Right atrium auricular region (tissue), 2 donors: Measurements from ENCODE around the gene CDC16. TPM values are rescaled to one million over a fixed set of nuclear protein-coding genes. Genes with fewer than 3 reads are reported as not detected.

Experiments
- DNase-seq: peaks from one replicate; pipeline ENCODE4 v3.0.0-alpha.2; 2019; ENCODE audit warnings: low spot score
- H3K27ac ChIP-seq, 2 donors: fragments of 200-600 bp; sonication (generic); 1 replicate in 1 of 2; 2 replicates in 1 of 2; pipeline ENCODE4 v1.5.1; 2016 to 2019
- H3K27me3 ChIP-seq, 2 donors: fragments of 200-600 bp; sonication (generic); one replicate each; pipeline versions ENCODE4 v1.5.1 to v1.6.0; 2017 to 2019
- H3K36me3 ChIP-seq: fragments of 200-600 bp; sonication (generic); one replicate; pipeline ENCODE4 v1.5.1; 2016
- H3K4me1 ChIP-seq, 2 donors: fragments of 200-600 bp; sonication (generic); one replicate each; pipeline versions ENCODE4 v1.5.1 to v1.6.0; 2017 to 2019
- H3K4me3 ChIP-seq, 2 donors: fragments of 200-600 bp; sonication (generic); 1 replicate in 1 of 2; 2 replicates in 1 of 2; pipeline ENCODE4 v1.5.1; 2017 to 2019; ENCODE audit warnings: mild to moderate bottlenecking in 1 of 2, moderate library complexity in 1 of 2
- H3K9me3 ChIP-seq, 2 donors: fragments of 200-600 bp; sonication (generic); one replicate each; pipeline ENCODE4 v1.5.1; 2019
- CTCF ChIP-seq, 2 donors: fragments of 200-600 bp; sonication (generic); IDR thresholded peaks; one replicate each; pipeline ENCODE4 v1.5.1; 2019; ENCODE audit warnings: antibody characterized with exemption in 2 of 2
- microRNA-seq, 2 donors: library from miRNA; unstranded; fragments of <30 nt; microRNA quantifications; one replicate each; pipeline ENCODE4, GENCODE V29; 2016 to 2017; ENCODE audit warnings: borderline number of aligned reads in 2 of 2, borderline replicate concordance in 1 of 2
- total RNA-seq, 2 donors: library from RNA; depleted of rRNA; stranded (reverse); fragments of >200 nt; gene quantifications; one replicate each; pipeline ENCODE4 v1.1.0, GENCODE V29; 2016

CDC16 gene
- total RNA-seq, 2 donors from 2014 or later, result 21.1 to 31.8 TPM

- H3K9me3 ChIP-seq, result no peaks in the 10 kb centered on the region
- no peak for TF ChIP-seq CTCF (IDR thresholded peaks at IDR 0.05)
- no peaks in the 10 kb centered on the region for H3K27me3 ChIP-seq
- H3K4me1 ChIP-seq, result peaks cover 0 to 57% of the 10 kb centered on the region in 2 donors
- peak overlapping the region; percentile 83 to 95 for H3K27ac ChIP-seq
- no peaks in the 10 kb centered on the region for H3K36me3 ChIP-seq
- H3K4me3 ChIP-seq, result peak overlapping the region; percentile 67 to 69
- DNase-seq, result no peak
These were observed 80.5 kb downstream of the CDC16 start for GRCh38 chr13:114315074-114315785.

GRCh38 chr13:114318624-114319023 lies 83.9 kb downstream of the CDC16 start:
- H3K4me3 ChIP-seq, result no peak overlapping the region
- no peak for TF ChIP-seq CTCF (IDR thresholded peaks at IDR 0.05)
- H3K9me3 ChIP-seq, result no peaks in the 10 kb centered on the region
- DNase-seq, result no peak
- H3K27me3 ChIP-seq, result no peaks in the 10 kb centered on the region
- peaks cover 0 to 55% of the 10 kb centered on the region in 2 donors for H3K4me1 ChIP-seq
- peak overlapping the region in 1 of 2 donors; percentile 63 for H3K27ac ChIP-seq
- H3K36me3 ChIP-seq, result peaks cover 26% of the 10 kb centered on the region

- Histone ChIP-seq H3K27me3 (no peaks in the 10 kb centered on the region), H3K27ac (peak overlapping the region; percentile 17 to 63), H3K9me3 (no peaks in the 10 kb centered on the region), H3K4me1 (peaks cover 0 to 53% of the 10 kb centered on the region in 2 donors), H3K4me3 (no peak overlapping the region), H3K36me3 (peaks cover 34% of the 10 kb centered on the region)
- no peak for TF ChIP-seq CTCF (IDR thresholded peaks at IDR 0.05)
- no peak for DNase-seq
These were observed 84.8 kb downstream of the CDC16 start for GRCh38 chr13:114319441-114319913.

- Histone ChIP-seq H3K27ac (peak overlapping the region; percentile 17 to 63), H3K36me3 (peaks cover 40% of the 10 kb centered on the region), H3K4me1 (peaks cover 0 to 50% of the 10 kb centered on the region in 2 donors), H3K27me3 (no peaks in the 10 kb centered on the region), H3K4me3 (no peak overlapping the region), H3K9me3 (no peaks in the 10 kb centered on the region)
- TF ChIP-seq CTCF (IDR thresholded peaks at IDR 0.05), result no peak
- no peak for DNase-seq
These were observed 85.4 kb downstream of the CDC16 start for GRCh38 chr13:114320065-114320464.

GRCh38 chr13:114321256-114321655 lies 86.6 kb downstream of the CDC16 start:
- DNase-seq, result no peak
- Histone ChIP-seq H3K4me3 (no peak overlapping the region), H3K36me3 (peaks cover 49% of the 10 kb centered on the region), H3K4me1 (peaks cover 0 to 38% of the 10 kb centered on the region in 2 donors), H3K27me3 (no peaks in the 10 kb centered on the region), H3K27ac (no peak overlapping the region), H3K9me3 (no peaks in the 10 kb centered on the region)
- no peak for TF ChIP-seq CTCF (IDR thresholded peaks at IDR 0.05)

Small RNA genes within 50 kb of the gene (microRNA-seq; reads per million reads assigned to microRNA genes)
- 0 reads per million in 2 donors for gene MIR4502
- gene MIR548AR, result 0 to 0.71 reads per million in 2 donors

Other genes starting within 250 kb of the CDC16 start
- gene RASA3, start 102.3 kb upstream of the CDC16 start, total RNA-seq, result 10 to 100 TPM; 10.2 to 13.2 TPM
- gene CFAP97D2, start 55.6 kb upstream of the CDC16 start, total RNA-seq, result not detected
- 10 to 100 TPM; 14.1 to 20.7 TPM for gene UPF3A, start 46.7 kb downstream of the CDC16 start, total RNA-seq
- gene CHAMP1, start 79.6 kb downstream of the CDC16 start, total RNA-seq, result 10 to 100 TPM; 13.9 to 19.6 TPM